B cell (primary cell): ENCODE results near the gene NHS. TPM values are rescaled to one million over a fixed set of nuclear protein-coding genes. Genes with fewer than 3 reads are reported as not detected.

Experiments
- ATAC-seq: fragments of 200-7000 bp; cut with Tn5 transposase; one replicate; pipeline ENCODE4 v1.10.0; 2021; ENCODE audit warnings: low read depth, mild to moderate bottlenecking, moderate number of reproducible peaks, moderate library complexity
- CTCF ChIA-PET: fragments of 350-600 bp; sonication (Branson Sonifier 250); formaldehyde crosslinking; loops from one replicate; lab custom pipeline; 2021; ENCODE audit warnings: antibody characterized with exemption, inconsistent platforms; lab: Charles Lee
- POLR2A ChIA-PET: fragments of 350-600 bp; sonication (Branson Sonifier 250); formaldehyde crosslinking; loops from one replicate; lab custom pipeline; 2021; ENCODE audit warnings: antibody characterized with exemption; lab: Charles Lee
- DNase-seq: peaks from one replicate; pipeline ENCODE4 v3.0.0; 2013
- H2AFZ ChIP-seq: 2 replicates; pipeline ENCODE4 v1.6.1; 2012; ENCODE audit warnings: mild to moderate bottlenecking, low read depth, low read length; ENCODE audit not compliant: insufficient read depth, poor library complexity, severe bottlenecking
- H3K27ac ChIP-seq, 2 donors: 1 replicate in 1 of 2; 2 replicates in 1 of 2; pipeline ENCODE4 v1.5.1; 2012 to 2013; ENCODE audit warnings: low read length in 2 of 2, mild to moderate bottlenecking in 2 of 2, moderate library complexity in 1 of 2
- H3K27me3 ChIP-seq, 4 experiments: fragments of 200-600 bp in 1 of 4; sonication (generic) in 1 of 4; replicated peaks in 1 of 4; 1 replicate in 2 of 4; 2 replicates in 2 of 4; pipeline versions ENCODE4 v1.6.1 to v1.7.0; 2013 to 2016; ENCODE audit warnings: low read length in 3 of 4, mild to moderate bottlenecking in 2 of 4, mixed read lengths in 1 of 4, moderate library complexity in 1 of 4; ENCODE audit not compliant: insufficient read depth in 4 of 4, control insufficient read depth in 3 of 4; ENCODE audit errors: control extremely low read depth in 1 of 4
- H3K36me3 ChIP-seq, 2 experiments: replicated peaks in 1 of 2; 1 replicate in 1 of 2; 2 replicates in 1 of 2; pipeline versions ENCODE4 v1.6.1 to v1.7.1; 2013; ENCODE audit warnings: low read length in 1 of 2; ENCODE audit not compliant: insufficient read depth in 2 of 2, control insufficient read depth in 1 of 2; ENCODE audit errors: control extremely low read depth in 1 of 2, extremely low read depth in 1 of 2
- H3K4me1 ChIP-seq, 2 donors: fragments of 200-600 bp in 1 of 2; sonication (generic) in 1 of 2; 1 replicate in 1 of 2; 2 replicates in 1 of 2; pipeline versions ENCODE4 v1.5.1 to v1.6.1; 2013 to 2017; ENCODE audit warnings: low read length in 2 of 2; ENCODE audit not compliant: control insufficient read depth in 2 of 2, insufficient read depth in 2 of 2
- H3K4me2 ChIP-seq: replicated peaks from 2 replicates; pipeline ENCODE3; 2012; ENCODE audit warnings: mild to moderate bottlenecking, low read depth, low read length; ENCODE audit not compliant: poor library complexity, severe bottlenecking
- H3K4me3 ChIP-seq, 5 experiments: fragments of 200-600 bp in 1 of 5; sonication (generic) in 1 of 5; 1 replicate in 3 of 5; 2 replicates in 2 of 5; pipeline versions ENCODE4 v1.5.1 to v1.7.0; 2011 to 2016; ENCODE audit warnings: low read length in 4 of 5, mild to moderate bottlenecking in 4 of 5, low read depth in 2 of 5, control low read depth in 1 of 5, moderate library complexity in 1 of 5; ENCODE audit not compliant: insufficient read depth in 1 of 5; ENCODE audit errors: control extremely low read depth in 1 of 5, extremely low read depth in 1 of 5
- H3K79me2 ChIP-seq: fragments of 200-600 bp; sonication (generic); one replicate; pipeline ENCODE4 v1.6.0; 2016; ENCODE audit warnings: low read length; ENCODE audit not compliant: control insufficient read depth, insufficient read depth
- H3K9ac ChIP-seq: fragments of 200-600 bp; sonication (generic); 2 replicates; pipeline ENCODE4 v1.6.1; 2017; ENCODE audit warnings: mild to moderate bottlenecking, low read length, moderate library complexity
- H3K9me3 ChIP-seq, 3 donors: one replicate each; pipeline versions ENCODE4 v1.6.1 to v1.7.1; 2013; ENCODE audit warnings: low read length in 2 of 3; ENCODE audit not compliant: control insufficient read depth in 2 of 3, insufficient read depth in 1 of 3; ENCODE audit errors: control extremely low read depth in 1 of 3
- H4K20me1 ChIP-seq: 2 replicates; pipeline ENCODE4 v1.6.0; 2012; ENCODE audit warnings: mild to moderate bottlenecking, low read length; ENCODE audit not compliant: insufficient read depth, control insufficient read depth, poor library complexity, severe bottlenecking
- H3K27ac Mint-ChIP-seq: one replicate; pipeline ENCODE4 v1.8.0; 2021; ENCODE audit warnings: mixed read lengths
- H3K27me3 Mint-ChIP-seq: one replicate; pipeline ENCODE4 v1.8.0; 2021; ENCODE audit warnings: mixed read lengths
- H3K4me1 Mint-ChIP-seq: one replicate; pipeline ENCODE4 v1.8.0; 2021; ENCODE audit warnings: mixed read lengths
- H3K4me3 Mint-ChIP-seq: one replicate; pipeline ENCODE4 v1.8.0; 2021; ENCODE audit warnings: mixed read lengths
- H3K9me3 Mint-ChIP-seq: one replicate; pipeline ENCODE4 v1.8.0; 2022; ENCODE audit warnings: mixed read lengths; ENCODE audit not compliant: insufficient read depth
- EZH2 ChIP-seq: IDR thresholded peaks from 2 replicates; pipeline ENCODE4 v1.6.1; 2012; ENCODE audit warnings: borderline replicate concordance, low read depth, mild to moderate bottlenecking, moderate library complexity, low read length; ENCODE audit not compliant: insufficient read depth, poor library complexity, severe bottlenecking
- WGBS: methylation state at CpG from one replicate; pipeline ENCODE4 v1.1.5; 2013; ENCODE audit warnings: missing lambda C conversion rate; ENCODE audit not compliant: insufficient coverage; 5-methylcytosine and 5-hydroxymethylcytosine counted together
- intact Hi-C: fragments of 100-400 bp; cut with micrococcal nuclease; formaldehyde crosslinking; loops from one replicate; pipeline ENCODE4 v1.10.0; 2022
- polyA plus RNA-seq: library from polyadenylated mRNA; depleted of rRNA; stranded (reverse); fragments of >200 nt; gene quantifications from 2 replicates; pipeline ENCODE4 v1.2.3, GENCODE V29; 2012
- total RNA-seq, 2 donors: library from RNA; stranded (reverse); fragments of 120-200 nt in 1 of 2; gene quantifications; 1 replicate in 1 of 2; 2 replicates in 1 of 2; pipeline versions ENCODE4 v1.2.3 to v1.2.4, GENCODE V29; 2013 to 2022
- TF ChIP-seq, protein P1 (sequence below): fragments of 200-600 bp; IDR thresholded peaks from one replicate; pipeline ENCODE4 v1.8.0; 2022; ENCODE audit warnings: antibody characterized with exemption, mild to moderate bottlenecking

Gene NHS
- total and polyA plus RNA-seq, 2 donors (not counting 1 experiment from before 2014, with no cell fraction given) = not detected

DNA sequence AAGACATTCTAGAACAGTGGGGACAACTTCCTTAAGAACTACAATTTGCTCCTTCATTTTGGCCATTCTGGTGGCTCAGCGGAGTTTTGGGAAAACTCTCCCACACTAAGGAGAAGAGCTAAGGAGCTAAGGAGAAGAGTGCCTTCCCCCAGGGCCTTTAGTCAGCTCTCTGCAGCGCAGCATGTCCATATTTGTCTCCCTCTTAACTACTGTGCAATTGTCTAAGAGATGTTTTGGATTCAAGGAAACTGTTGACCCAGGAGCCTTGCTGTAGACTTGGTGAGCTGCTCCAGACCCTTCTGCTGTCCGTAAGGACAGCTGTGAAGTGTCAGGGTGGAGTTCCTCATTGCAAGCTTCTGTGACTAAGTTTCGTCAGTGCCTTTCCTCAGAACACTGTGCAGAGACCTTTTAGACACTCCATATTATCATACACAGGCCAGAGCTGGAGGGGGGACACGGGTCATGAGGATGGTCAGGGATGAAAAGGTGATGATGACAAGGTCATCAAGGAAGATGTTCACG lies 179.0 kb downstream of the NHS start:
- DNase-seq (no peak), ATAC-seq (no peak)
- no peak overlapping the region for H3K4me3 ChIP-seq
- no peak for TF ChIP-seq EZH2
- TF ChIP-seq, protein P1, sequence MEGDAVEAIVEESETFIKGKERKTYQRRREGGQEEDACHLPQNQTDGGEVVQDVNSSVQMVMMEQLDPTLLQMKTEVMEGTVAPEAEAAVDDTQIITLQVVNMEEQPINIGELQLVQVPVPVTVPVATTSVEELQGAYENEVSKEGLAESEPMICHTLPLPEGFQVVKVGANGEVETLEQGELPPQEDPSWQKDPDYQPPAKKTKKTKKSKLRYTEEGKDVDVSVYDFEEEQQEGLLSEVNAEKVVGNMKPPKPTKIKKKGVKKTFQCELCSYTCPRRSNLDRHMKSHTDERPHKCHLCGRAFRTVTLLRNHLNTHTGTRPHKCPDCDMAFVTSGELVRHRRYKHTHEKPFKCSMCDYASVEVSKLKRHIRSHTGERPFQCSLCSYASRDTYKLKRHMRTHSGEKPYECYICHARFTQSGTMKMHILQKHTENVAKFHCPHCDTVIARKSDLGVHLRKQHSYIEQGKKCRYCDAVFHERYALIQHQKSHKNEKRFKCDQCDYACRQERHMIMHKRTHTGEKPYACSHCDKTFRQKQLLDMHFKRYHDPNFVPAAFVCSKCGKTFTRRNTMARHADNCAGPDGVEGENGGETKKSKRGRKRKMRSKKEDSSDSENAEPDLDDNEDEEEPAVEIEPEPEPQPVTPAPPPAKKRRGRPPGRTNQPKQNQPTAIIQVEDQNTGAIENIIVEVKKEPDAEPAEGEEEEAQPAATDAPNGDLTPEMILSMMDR = no peak
- no peaks in the 10 kb centered on the region for H3K4me1 Mint-ChIP-seq
- H4K20me1 ChIP-seq = no peaks in the 10 kb centered on the region
- H3K4me3 Mint-ChIP-seq = no peak overlapping the region
- no peak overlapping the region for H3K4me2 ChIP-seq
- no peaks in the 10 kb centered on the region for H3K27me3 ChIP-seq
- ChIA-PET POLR2A (no interaction called here), CTCF (no interaction called here)
- H3K4me1 ChIP-seq = no peaks in the 10 kb centered on the region
- intact Hi-C loops = no loop called here
- no peak overlapping the region for H2AFZ ChIP-seq
- H3K9me3 ChIP-seq = no peaks in the 10 kb centered on the region
- no peak overlapping the region for H3K27ac Mint-ChIP-seq
- no peaks in the 10 kb centered on the region for H3K36me3 ChIP-seq
- no peak overlapping the region for H3K9ac ChIP-seq
- H3K27ac ChIP-seq = no peak overlapping the region
- no peaks in the 10 kb centered on the region for H3K27me3 Mint-ChIP-seq
- no peaks in the 10 kb centered on the region for H3K79me2 ChIP-seq
- WGBS = 100% methylated on average over 1 of the region's 6 CpGs
- H3K9me3 Mint-ChIP-seq = no peaks in the 10 kb centered on the region

DNA sequence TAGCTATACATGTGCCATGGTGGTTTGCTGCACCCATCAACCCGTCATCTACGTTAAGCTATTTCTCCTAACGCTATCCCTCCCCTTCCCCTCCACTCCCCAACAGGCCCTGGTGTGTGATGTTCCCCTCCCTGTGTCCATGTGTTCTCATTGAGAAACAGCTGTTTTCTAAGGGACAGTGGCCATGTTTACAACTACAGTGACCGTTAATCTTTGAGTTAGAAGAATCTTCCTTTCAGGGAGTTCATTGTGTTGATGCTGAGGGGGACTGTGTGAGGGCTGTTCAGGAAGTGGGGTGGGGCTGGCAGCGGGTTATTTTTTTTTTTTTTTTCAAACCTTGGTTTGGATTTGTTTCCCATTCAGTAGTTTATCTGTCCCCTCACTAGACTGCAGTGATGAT lies 179.9 kb downstream of the NHS start:
- no peaks in the 10 kb centered on the region for H3K27me3 Mint-ChIP-seq
- Histone ChIP-seq H2AFZ (no peak overlapping the region), H3K36me3 (no peaks in the 10 kb centered on the region), H3K27me3 (no peaks in the 10 kb centered on the region), H3K4me1 (no peaks in the 10 kb centered on the region), H4K20me1 (no peaks in the 10 kb centered on the region), H3K4me3 (no peak overlapping the region), H3K79me2 (no peaks in the 10 kb centered on the region), H3K4me2 (no peak overlapping the region), H3K9ac (no peak overlapping the region), H3K27ac (no peak overlapping the region), H3K9me3 (no peaks in the 10 kb centered on the region)
- POLR2A ChIA-PET = no interaction called here
- no peak overlapping the region for H3K27ac Mint-ChIP-seq
- no peak overlapping the region for H3K4me3 Mint-ChIP-seq
- no peak for DNase-seq
- intact Hi-C loops = no loop called here
- CTCF ChIA-PET = no interaction called here
- no peaks in the 10 kb centered on the region for H3K4me1 Mint-ChIP-seq
- WGBS = no CpG with 5 or more reads among the region's 5 CpGs
- H3K9me3 Mint-ChIP-seq = no peaks in the 10 kb centered on the region
- no peak for ATAC-seq
- no peak for TF ChIP-seq EZH2
- TF ChIP-seq, protein P1 = no peak
